EH (cell line): ENCODE data around the gene CRMP1.

Source experiments
- DNase-seq: peaks from one replicate; pipeline ENCODE4 v3.0.0-alpha.2; 2015; ENCODE audit warnings: low read depth

CRMP1 gene

DNA sequence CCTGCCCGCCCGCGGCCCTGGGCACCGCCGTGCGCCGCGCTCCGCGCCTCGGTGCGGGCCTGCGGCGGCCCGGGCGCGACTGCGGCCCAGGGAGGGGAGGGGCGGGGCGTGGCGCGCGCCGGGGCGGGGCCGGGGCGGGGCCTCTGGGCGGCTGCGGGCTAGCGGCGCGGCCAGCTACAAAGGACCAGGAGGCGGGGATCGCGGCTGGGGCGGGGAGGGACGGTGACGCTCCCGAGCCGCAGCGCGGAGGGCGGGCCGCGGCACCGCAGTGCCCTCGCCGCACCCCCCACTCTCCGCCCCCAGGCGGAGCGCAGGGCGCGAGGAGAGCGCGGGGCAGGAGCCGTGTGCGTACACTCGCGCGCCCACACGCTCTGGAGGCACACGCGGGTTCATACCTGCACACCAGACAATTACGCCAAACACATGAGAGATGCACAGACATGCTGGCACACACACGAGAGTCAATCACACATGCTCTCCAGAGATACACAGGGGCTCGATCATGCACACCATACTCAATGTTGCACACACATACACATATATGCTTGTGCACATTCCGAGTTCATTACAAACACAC, at the start of gene CRMP1:
Gene CRMP1 (minus strand): TSS at position 83 of the 577 bp plus-strand sequence. CDS start 117 bp downstream, outside the sequence.
- peak; percentile 6 for DNase-seq

DNA sequence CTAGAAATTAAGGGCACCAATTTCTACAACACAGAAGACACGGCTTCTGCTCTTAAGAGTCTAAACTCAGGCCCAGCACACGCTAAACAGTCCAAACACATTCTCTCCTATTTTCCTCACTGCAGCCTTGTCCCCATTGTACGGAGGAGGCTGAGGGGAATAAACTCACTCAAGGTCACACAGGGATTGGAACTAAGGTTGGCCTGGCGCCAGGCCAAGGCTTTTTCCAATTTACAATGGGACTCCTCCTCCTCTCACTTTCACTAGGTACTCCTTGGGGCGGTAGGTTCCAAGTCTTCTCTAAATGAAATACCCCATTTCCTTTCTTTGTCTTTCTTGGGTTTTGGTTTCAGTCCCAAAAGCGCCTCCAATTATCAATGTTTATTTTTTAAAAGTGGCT, 48.7 kb upstream of the CRMP1 start:
- DNase-seq = no peak

DNA sequence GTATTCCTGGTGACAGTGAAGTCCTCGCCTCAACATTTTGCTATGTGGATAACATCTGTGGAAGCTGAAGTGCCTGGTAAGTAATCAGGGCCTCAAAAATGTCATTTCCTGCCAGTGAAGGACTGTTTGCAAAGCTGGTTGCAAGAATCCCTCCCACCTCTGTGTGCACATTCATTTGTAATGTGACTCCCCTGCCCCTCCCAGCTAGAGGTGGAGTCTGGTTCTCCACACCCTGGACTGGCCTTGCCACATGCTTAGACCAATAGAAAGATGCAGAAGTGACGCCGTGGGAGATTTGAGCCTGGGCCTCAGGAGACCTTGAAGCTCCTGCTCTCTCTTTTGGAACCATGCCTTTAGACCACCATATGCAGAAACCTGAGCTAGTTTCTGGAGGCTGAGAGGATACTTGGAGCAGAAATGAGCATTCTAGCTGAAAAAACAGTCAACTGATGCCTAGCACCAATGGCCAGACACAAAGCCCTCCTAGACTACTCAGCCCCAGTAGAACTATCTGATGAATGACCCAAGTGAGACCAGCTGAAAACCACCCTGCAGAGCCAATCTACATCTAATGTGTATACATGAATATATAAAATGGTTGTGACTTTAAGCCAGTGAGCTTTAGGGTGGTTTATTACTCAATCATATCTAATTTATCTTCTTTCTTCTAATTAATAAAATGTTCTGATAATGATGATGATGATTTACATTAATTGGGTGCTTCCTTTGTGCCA, 47.8 kb upstream of the CRMP1 start:
- DNase-seq = peak; percentile 39

DNA sequence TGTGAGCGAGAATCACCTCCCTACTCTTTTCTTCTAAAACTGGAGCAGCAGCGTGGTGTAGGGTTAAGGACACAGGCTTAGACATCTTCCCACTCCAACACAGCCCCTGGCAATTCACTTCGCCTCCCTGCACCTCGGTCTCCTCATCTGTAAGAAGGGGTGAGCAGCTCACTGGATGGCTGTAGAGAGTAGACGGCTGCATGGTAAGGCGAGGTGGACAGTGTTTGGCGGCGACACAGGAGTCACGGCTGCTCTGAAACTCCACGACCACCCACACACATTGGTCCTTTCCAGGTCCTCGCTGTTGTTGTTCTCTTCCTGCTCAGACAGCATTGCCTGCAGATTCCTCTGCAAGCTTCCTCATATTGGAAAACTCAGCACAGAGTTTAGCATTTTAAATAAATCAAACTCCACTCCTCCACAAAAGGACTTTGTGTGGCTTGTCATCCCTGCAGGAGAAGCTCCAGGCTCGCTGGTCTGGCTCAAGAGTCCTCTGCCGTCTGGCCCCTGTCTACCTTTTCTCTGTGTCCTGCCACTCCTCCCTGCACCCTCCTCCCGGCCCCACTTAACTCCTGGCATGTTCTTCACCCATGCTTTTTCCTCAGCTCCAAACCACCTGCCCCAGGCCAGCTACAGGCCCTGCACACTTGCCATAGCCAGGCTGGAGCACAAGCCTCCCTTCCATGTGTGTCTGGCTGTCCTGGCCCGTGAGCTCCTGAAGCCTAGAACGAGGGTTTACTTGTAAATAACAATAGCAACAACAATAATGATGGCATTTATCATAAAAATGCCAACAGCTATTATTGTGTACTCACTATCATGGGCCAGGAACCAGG, 41.3 kb upstream of the CRMP1 start:
- no peak for DNase-seq

DNA sequence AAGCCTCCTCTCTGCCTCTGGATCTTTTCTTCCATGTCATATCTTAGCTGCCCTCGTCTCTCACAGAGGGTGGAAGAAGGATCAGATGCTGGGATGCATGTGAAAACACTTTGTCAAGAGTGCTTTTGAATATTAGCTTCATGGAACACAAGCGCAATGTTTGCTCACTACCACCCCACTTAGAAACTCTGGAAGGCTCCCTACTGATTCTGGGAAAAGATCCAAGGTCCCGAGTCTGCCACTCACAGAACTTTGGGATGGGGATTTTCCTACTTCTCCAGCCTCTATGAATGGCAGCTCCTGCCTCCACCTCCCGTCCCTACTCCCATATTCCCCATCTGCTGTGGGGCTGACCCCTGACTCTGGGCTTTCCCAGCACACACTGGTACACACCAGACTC, 40.2 kb upstream of the CRMP1 start:
- no peak for DNase-seq

DNA sequence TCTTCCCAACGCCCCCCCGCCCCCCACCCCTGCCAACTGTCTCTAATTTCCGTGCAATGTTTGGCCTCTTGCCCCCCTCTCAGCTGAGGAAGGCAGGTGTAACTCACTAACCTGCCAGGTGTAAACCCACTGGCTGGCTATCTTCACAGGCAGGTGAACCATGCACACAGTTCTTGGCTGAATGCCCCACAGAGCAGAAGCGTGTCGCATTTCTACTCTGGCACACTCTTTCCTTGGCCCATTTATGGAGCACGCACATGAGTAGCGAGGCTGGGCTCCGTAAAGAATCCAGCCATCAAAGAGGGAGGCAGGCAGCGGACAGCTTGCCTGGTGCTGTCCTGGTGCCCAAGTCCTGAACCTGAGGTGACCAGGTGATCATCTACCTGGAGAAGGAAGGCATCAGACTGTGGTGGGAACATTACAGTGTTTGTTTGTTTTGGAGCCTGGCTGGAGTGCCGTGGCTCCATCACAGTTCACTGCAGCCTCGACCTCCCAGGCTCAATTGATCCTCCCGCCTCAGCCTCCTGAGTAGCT, 39.2 kb upstream of the CRMP1 start:
- no peak for DNase-seq

DNA sequence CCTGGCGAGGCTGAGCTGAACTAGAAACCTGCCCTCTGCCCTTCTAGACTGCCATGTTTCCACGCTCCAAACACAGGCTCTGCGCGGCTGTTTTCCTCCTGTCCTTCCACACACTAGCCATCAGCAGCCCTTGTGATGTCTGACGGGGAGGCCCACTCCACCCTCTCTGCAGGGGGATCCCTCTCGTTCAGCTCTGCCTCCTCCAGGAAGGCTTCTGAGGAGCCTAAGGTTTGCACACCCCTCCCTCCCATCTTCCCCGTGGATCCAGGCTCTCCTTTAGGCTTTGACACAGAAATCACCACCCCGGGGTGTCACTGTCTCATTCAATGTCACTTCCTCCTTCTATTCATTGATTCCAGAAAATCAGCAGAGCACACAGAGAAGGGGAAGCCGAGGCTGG, 38.6 kb upstream of the CRMP1 start:
- no peak for DNase-seq

DNA sequence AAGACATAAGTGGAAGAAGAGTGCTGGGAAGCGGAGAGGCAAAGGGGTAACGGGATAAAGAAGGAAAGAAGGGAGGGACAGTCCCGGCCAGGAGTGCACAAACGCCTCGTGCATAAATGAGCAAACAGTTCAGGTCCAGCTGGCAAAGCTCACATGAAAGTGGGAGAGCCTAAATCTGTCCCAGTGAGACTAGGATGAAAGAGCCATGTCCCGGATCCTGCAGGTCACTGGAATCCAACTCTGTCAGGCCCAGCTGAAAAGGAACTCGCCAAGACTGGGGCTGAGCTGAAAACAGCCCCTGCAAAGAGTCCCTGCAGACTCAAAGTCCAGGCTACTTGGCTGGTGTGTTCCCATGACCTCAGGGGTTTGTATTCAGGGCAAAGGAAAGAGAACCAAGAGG, 38.0 kb upstream of the CRMP1 start:
- no peak for DNase-seq

DNA sequence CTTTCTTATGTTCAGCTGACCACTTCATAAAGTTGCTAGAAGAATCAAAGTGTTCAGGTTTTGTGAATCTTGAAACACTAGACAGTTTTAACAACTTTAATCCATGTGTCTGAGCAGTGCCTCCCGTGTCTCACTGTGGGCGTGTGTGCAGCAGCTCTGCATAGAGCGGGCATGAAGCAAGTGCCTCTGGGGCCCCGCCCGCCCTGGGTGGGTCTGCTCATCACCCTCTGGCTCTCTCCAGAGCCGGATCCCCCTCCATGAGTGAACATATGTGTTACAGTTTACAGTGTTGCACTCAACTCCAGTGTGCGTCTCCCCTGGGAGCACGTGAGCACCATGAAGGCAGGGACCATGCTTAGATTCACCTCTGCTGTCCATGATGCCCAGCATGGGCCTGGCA, 37.6 kb upstream of the CRMP1 start:
- no peak for DNase-seq

DNA sequence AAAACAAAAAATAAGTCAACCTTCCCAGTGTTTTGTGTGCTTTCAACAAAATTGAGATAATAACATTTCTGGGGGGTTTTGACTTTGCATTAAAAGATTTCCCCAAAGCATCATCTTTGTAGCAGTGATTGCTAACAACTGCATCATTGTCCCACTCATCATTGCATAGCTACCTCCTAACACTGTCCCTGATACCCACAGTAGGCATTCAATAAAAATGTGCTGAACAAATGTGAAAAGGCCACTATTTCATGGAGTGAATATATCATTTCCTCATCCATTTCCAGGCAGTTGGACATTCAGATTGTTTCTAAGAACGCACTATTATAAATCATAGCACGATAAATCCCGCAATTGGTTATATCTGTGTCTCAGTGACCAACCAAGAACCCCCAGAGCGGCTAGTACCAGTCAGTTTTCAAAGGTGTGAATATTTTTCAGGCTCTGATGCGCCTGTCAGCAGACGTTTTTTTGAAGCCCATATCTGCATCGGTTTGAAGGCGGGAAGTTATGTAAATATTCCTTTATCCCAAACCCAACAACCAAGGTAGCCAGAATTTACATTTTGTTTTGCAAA, 36.0 kb upstream of the CRMP1 start:
- no peak for DNase-seq

DNA sequence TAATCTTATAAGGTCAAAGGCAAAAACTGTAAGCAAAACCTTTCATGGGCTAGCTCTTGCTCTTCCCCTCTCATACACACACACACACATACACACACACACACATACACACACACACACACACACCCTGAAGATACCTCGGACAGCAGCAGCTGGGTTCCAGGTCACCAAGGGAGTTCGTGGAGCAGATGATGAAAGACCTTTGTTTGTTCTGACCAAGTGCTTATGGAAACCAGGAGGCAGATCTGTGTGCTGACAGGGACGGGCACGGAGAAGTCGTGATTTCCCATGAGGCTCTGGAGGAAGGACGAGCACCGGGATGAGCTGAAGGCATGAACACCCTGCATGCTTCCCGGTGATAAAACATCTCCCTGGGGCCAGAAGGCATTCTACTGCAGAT, 35.4 kb upstream of the CRMP1 start:
- no peak for DNase-seq

DNA sequence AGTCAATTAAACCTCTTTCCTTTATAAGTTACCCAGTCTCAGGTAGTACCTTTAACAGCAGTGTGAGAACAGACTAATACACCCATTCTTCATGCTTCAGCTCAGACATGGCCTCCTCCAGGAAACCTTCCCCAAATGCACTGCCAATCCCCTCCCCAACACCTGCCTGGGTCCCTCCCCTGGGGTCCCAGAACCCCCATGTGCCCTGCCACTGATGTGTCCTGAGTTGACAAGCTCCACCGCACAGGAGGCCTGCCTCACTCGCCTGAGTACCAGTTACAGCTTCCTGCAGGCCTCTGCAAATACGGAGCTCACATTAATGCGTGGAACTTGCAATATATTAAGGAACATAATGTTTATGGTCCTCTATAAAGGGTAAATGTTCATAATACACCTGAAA, 34.9 kb upstream of the CRMP1 start:
- no peak for DNase-seq

DNA sequence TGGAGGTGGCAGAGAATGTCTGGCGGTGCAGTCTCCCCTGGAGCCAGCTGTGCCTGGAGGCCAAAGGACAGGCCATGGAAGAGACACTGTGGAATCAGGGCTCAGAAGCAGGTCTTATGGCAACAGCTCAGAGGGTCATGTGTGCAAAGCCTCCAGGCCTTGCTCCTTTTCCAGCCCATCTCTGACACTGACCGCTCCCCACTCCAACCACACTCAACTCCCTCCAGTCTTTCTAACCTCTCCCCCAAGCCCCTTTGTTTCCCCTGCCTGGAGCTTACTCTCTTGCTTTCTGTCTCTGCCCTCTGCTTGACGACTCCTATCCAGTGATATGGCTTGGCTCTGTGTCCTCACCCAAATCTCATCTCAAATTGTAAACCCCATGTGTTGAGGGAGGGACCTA, 34.2 kb upstream of the CRMP1 start:
- no peak for DNase-seq

DNA sequence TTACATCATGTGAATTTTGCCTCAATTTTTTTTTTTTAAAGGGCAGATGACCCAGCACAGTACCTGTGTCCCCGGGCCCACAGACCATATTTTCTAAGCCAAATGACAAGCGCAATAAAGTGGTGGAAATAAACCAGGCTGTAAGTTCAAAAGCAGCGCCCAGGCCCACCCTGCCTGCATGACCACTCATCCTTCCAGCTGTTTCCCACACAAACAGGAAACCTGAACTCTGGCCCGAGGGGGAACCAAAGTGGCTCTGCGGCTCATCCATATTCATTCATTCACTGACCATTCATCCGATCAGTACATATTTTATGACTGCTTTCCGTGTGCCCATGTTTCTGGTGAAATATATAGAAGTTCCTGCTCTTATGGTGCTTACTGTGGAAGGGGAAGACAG, 33.7 kb upstream of the CRMP1 start:
- no peak for DNase-seq

DNA sequence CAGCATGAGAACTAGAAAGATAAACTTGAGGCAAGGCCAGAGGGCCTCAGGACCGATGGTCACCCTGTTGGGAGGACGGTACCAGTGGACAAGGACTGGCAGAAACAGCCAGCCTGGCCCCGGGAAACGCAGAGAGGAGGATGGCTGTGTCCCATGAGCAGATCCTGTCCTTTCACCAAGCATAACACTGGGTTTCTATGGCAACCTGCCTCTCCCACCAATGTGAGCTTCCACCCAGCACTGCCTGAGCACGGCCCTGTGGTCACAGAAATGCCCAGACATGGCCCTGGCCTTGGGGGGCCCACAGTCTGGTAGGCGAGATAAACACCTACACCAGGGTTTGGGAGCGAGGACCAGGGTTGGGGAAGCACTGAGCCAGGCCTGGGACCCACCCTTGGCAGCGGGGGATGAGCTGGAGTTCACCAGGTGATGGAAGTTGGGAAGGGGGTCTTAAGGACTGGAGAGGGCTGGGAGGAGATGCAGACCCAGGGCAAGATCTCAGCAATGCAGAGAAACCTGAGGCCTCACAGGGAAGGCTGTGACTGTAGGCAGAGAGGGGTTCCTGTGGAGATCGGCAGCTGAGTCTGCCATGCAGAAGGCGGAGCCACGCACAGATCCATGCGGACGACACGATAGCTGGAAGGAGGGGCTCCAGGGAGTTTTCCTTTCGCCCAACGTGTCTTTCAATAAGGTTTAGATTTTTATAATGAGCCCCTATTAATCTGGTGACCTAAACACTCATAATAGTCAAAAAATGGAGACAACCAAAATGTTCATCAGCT, 32.7 kb upstream of the CRMP1 start:
- no peak for DNase-seq

DNA sequence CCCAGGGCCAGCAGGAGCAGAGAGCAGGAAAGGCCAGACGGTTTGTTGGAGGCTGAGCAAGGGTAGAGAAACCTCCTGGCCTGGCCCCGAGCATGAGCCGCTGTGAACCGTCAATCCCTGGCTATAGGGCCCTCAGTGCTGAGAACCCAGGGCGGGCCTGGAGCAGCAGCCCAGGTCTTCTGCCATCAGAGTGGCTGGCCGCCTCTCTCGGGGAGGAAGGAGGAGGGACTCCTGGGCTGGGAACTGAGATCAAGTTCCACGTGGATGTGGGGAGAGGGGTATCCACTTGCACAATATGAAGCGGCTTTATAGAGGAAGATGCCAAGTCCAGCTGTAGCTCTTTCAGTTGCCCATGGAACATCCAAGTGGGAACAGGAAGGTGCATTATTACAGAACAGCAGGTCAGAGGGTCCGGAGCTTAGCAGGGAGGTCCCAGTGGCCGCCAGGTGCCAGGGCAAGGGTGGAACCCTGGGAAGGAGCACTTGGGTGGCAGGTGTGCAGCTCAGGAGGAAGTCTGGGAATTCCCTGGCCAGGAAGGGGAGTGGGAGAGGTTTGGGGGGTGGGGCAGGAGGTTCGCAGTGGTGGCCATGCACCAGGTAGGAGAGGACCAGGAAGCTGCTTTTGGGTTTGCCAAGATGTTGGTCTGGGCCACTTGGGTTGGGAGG, 31.7 kb upstream of the CRMP1 start:
- no peak for DNase-seq

DNA sequence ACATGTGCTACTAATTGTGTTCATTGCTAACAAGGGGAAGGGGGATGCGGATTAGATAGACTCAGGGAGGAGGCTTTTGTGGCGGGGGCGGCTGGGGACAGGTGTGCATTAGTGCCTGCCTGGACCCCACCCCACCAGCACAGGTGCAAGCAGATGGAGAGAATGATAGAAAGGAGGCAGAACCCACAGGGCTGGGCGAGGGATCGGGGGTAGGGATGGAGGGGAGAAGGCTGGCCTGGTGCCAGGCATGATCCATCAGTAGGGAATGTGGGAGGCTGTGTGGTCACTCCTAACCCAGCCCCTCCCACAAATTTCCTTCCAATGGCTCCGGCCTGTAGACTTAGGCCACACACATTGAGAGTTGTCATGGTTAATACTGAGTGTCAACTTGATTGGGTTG, 30.5 kb upstream of the CRMP1 start:
- peak; percentile 2 for DNase-seq

DNA sequence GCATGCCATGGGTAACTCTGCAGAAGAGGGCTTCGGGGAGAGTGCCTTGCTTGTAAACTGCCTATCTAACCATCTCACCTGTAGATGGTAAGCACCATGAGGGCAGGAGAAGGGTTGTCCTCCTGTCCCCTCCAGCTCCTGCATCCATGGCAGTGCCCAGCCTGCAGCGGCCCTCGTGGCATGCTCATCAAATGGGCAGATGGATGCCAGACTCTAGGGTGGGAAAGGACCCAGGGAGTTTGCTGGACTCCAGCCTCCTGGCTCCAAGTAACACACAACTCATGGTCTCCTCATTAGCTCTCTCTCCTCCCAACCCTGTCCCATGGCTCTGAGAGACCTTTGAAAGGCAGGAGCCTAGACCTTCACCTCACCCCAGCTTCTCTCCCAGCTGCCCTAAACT, 29.7 kb upstream of the CRMP1 start:
- no peak for DNase-seq

DNA sequence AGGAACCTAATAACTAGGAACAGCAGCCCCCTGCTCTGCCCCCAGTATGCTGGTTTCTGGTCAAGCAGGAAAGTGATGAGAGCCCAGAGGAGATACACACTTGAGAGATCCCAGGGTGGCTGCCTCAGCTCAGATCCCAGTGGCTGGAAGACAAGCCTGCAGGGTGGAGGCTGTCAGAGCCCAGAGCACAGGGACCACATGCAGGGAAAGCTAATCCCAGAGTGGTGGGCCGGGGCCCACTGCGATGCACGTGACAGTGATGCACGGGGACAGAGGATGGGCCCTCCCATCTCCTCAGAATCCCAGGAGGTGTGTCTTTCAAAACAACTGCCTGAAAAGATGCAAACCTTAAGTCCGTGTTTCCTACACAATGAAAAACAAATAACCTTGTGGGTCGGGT, 29.1 kb upstream of the CRMP1 start:
- DNase-seq = no peak

DNA sequence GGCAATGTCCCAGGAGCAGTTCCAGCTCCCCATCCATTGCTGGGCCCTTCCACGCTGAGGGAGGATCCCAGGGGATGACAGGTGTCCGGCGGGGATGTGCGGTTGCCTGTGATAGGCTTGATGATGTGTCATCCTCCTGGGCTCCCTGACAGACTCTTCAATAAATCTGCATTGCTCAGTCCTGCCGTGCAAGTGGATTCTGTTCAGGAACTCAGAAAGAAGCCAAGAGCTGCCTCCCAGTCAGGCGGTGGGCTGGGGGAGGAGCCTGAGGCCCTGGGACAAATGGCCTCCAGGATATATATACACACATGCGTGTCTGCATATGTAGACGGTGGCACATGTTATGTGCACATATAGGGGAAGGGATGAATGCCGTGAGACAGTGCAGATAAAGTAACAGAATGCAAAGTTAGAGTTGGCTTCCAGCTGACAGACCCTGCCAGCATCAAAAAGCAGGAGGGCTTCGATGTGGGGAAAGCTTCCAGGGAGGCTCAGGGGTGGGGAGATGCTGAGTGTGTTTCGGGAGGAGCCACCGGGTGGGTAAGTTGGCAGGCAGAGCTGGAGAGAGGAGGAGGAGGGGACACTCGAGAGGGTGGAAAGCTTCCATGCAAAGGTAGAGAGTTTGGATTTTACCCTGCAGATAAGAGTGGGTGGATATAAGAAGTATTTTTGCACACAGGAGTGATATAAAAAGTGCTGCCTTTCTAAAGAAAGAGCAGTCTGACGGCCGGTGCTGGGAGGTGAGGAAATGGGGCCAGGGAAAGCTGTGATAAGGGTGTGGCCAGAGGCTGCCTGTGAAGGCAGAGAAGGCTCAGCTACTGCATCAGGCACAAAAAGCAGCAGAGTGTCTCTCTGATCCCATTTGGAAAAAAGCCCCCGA, 28.5 kb upstream of the CRMP1 start:
- no peak for DNase-seq
